Body of pancreas (tissue), 4 donors: ENCODE measurements around the gene TLL2.

ENCODE experiments used
- CTCF ChIP-seq, 7 experiments: fragments of 450-650 bp in 4 of 7; fragments of 200-600 bp in 3 of 7; sonication (generic) in 3 of 7; IDR thresholded peaks; one replicate each; pipeline ENCODE4 v1.5.1; 2016 to 2019; ENCODE audit warnings: antibody characterized with exemption in 7 of 7
- POLR2A ChIP-seq, 3 donors: fragments of 450-650 bp; IDR thresholded peaks; one replicate each; pipeline ENCODE4 v1.6.1; 2016; ENCODE audit warnings: antibody characterized with exemption in 3 of 3, mild to moderate bottlenecking in 2 of 3

- no peak for TF ChIP-seq CTCF (IDR thresholded peaks at IDR 0.05)
- TF ChIP-seq POLR2A (IDR thresholded peaks at IDR 0.05) = no peak
Measured at GRCh38 chr10:96407560-96408069, 106.1 kb downstream of the TLL2 start.
